HG02610 (cell line): ENCODE results near the gene PCP4.

ENCODE experiments used
- ATAC-seq: cut with Tn5 transposase; IDR thresholded peaks from one replicate; pipeline ENCODE4 v1.9.1; 2021; ENCODE audit warnings: mild to moderate bottlenecking, moderate library complexity; ENCODE audit not compliant: unreplicated experiment

Gene PCP4

DNA sequence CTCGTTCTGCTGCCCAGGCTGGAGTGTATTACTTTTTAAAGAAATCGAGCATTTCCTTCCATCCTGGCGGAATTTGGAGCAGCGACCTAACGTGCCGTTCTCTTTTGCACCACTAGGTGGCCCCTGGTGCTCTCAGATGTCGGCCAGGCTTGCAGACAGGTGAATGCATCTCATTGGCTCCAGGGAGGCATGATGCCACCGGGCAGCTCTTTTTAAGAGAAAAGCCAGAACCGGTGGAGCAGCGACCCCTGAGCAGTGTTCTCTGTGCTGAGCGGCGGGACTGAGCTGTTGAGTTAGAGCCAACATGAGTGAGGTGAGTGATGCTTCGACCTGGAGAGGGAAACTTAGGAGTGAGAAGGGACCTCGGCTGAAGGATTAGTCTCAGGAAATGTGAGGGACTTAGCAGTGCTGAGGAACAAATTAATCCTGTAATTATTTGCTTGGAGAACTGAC is at the start of gene PCP4:
PCP4 (plus strand) TSS at position 241 of the 453 bp plus-strand sequence; CDS start at position 305, 64 bp downstream.
- ATAC-seq: no peak

DNA sequence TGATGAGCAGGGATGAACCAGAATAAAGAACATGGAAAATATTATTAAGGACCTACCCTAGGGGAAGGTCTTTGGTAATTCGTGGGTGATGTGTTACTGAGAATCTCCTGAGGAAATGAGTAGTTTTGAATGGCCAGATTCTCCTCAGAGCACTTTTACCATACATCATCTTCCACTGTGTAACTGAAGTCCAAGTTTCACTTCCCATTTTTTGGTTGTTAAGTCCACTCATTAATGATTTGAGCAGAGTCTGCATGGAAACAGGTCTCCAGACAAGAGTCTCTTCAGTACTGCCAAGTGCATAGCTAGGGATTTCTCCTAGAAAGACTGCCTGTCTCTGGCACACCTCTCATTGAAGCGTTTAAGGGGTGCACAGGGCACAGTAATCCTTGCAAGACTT is 48.7 kb upstream of the PCP4 start:
- no peak for ATAC-seq

DNA sequence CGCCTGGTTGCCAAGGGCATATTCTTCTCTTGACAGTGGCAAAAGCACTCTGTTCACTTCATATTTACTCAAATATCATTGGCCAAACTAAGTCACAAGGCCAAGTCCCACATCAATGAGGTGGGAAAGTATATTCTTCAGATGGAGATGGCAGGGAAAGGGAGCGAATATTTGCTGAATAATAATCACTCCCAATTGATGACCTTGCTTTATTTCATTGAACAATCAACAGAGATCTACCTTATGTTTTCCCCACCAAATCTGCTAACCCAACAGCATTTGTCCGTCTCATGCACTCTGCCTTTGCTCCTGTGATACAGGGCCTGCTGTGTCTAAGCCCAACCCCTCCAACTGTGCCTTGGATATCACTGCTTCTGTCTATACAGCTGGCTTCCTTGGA is 45.2 kb upstream of the PCP4 start:
- ATAC-seq: no peak

DNA sequence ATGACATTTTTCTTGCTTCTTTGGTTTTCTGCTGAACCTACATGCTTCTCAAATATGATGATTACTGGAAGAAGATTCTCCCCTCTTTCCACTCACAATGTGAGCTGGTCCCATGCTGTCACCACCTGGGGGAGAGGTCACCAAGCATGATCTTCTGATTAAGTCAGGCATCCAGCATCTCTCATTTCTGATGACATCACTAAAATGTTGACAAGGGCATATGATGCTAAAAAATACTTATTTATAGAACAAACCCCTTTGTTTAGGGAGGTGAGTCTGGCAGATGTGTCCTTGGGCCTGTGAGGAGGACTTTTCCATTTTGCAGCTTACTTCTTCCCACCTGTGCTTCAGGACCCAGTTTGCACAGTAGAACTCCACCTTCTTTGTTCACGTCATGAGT is 42.0 kb upstream of the PCP4 start:
- ATAC-seq: no peak

DNA sequence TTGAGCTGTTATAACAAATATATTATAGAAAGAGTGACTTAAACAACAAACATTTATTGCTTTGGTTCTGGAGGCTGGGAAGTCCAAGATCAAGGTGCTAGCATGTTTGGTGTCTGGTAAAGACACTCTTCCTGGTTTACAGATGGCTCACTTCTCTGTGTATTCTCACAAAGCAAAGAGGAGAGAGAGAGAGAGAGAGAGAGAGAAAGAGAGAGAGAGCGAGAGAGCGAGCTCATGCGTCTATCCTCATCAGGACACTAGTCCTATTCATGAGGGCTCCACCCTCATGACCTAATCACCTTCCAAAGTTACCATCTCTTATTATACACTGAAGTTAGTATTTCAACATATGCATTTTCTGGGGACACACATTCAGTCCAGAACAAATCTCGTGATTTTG is 32.7 kb upstream of the PCP4 start:
- ATAC-seq: no peak

DNA sequence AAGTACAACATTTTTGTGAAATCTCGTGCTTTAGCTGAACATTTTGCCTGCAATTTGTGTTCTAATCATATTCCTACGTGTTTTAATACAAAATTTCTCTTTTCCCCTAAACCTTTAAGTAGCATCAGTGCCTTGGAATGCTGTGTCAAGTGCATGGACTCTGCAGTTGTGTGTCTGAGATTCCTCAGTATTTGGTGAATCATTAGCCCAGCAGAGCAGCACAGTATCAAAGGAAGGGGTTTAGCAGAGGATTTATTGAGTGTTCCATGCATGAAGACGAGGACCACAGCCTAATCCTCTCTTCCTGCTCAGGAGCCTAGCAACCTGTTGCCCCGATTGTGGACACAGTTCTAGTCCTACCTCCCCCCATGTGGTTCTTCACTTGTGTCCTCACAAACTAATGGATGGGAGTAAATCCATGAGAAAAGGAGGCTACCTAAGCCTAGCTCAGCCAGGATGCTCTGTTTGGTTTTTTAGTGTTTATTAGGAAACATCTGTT is 29.3 kb upstream of the PCP4 start:
- no peak for ATAC-seq

DNA sequence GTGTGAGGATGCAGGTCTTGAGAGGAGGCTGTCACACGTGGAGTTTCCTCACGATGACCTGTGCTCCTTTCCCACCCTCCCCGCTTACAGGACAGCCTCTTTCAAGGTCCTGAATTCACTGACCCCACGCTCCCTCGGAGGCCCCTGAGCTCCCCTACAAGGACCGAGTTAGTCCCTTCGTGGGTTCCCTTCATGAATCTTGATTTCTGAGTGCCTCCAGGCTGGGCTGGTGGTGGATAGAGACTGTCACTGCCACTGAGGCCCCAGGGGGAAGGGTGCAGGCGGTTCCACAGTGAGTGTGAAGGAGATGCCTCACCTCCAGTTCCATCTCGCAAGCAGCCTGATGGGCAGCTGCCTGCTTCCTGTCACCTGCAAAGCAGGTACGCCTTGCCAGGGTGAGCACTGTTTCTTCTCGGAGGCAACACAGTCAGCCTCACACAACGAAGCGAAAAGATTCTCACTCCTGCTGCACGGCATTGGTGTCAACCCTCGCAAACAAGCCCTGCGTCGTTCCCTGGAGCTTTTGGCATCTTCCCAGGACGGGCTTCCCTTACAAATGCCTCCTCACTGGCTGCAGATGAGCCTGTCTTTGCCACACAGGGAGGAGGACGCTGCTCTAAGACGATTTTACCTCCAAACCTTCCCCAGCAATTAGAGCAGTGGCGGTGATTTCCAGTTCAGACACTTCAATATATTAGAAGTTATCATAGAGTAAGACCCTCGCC is 26.7 kb upstream of the PCP4 start:
- ATAC-seq: no peak

DNA sequence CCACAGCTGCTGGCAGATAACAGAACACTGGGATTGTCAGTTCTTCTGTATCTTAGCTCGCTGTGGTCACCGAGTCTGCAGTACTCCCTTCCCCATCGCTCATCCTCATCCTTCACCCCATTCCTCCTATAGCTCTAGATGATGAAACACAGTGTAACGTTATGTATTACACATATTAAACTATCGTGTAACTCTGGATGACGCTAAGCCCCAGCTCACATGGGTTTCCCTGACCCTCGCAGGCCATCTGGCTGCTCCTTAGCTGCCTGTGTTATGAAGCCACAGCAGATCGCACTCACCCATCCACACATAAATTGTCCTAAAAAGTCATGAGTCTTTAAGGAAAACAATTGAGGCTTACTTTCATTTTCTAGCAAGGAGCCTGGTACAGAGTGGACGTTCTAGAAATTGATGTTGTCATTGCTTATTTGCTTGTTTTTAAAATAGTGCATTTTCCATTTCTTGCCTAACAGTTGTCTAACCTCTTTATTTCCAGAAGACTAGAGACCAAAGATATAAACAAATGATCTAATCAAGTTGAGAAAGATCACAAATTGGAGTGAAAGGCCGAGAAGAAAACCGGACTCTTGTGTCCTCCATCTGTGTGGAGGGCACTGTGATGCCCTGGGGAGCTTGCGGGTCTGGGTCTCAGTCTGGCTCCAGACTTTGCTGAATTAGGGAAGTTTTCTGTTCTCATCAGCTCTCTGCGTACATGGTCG is 24.3 kb upstream of the PCP4 start:
- no peak for ATAC-seq

DNA sequence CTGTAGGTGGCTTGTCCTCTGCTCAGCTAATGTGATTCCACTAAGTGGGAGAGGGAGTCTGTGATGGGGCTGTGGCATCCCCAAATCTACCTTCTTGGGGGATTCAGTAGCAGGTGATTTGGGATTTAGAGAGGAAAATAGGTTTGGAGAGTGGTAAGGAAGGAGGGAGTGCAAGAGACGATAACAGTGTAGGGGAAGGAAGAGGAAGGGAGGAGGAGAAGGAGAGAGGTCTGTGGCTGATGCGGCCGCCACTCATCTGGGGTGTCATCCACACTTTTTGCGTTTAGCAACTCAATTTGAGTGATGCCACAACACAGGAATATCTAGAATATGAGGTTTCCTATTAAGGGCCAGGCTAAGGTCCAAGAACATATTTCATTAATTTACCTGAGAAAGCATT is 23.8 kb upstream of the PCP4 start:
- ATAC-seq: no peak

DNA sequence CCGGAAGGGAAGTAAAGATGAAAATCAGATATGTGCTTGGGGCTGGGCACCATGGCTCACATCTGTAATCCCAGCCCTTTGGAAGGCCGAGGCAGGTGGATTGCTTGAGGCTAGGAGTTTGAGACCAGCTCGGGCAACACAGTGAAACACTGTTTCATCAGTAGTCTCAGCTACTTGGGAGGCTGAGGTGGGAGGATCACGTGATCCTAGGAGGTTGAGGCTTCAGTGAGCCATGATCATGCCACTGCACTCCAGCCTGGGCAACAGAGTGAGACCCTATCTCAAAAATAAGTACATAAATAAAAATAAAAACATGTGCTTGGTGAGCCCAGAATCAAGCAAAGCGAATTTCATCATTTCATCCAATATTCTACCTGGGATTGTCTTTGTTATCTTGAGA is 23.3 kb upstream of the PCP4 start:
- no peak for ATAC-seq

DNA sequence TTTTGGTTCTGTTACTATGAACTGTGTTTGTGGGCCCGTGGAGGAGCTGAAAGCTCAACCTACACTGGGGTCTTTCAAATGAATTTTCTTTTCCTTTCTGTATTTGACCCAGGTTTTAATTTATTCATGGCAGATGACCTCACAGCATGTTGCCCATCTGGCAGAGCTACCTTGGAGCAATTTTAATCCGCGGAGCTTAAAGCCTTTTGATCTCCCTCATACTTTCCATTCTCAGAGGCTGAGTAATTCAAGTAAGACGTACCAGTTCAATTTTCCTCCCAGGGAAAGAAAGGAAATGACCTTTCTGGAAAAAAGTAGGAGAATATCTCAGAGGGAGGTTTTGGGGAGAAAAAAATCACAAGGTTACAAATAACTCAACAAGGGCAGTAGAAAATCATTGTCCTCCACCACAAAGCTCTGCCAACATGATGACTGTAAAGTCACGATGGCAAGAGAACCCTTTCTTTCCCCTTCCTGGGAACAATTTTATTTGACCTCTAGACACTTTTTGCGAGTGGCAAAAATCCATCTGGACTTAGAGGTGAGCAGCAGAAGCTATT is 21.6 kb upstream of the PCP4 start:
- no peak for ATAC-seq

DNA sequence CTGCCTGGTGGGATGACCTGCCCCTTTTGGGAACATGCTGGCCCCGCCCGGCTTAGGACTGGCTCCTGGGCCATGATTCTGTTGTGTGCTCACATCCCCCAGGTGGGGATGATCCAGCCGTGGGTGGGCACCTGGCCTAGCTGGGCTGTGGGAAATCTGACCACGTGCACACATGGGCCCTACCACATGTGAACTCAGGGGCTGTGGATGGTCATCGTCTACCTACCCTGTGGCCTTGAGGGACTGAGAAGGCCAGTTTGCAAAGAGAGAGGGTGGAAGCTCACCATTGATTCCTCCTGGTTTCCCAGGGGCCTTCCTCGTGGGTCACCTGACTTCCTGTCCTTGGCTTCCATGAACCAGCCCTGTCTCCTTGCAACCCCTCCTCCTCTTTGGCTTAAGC is 19.4 kb upstream of the PCP4 start:
- ATAC-seq: no peak

DNA sequence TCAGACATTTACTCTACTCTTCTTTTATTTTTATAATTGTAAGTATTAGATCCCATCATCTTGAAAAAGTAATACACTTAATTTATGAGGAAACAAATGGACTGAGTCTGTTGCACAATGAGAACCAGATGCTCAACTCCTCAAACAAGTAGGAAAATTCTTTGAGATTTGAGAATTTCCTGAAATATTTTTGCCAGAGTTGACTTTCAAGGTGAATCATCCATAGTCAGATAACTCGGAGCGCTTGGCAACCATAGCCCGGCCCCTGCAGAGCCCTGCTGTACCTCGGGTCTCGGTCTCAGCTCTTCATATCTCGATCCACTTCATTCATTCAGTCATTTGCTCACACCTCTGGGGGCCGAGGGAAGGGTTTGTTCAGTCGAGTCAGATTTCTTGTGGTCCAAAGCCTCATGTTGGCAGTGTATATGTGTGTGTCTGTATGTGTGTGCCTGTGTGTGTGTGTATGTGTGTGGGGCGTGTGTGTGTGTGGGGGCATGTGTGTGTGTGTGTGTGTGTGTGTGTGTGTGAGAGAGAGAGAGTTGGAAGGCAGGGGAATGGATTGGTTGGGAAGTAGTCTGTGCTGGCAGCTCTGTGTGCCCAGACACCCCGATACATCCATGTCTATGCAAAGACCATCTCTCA is 18.1 kb upstream of the PCP4 start:
- ATAC-seq: no peak

DNA sequence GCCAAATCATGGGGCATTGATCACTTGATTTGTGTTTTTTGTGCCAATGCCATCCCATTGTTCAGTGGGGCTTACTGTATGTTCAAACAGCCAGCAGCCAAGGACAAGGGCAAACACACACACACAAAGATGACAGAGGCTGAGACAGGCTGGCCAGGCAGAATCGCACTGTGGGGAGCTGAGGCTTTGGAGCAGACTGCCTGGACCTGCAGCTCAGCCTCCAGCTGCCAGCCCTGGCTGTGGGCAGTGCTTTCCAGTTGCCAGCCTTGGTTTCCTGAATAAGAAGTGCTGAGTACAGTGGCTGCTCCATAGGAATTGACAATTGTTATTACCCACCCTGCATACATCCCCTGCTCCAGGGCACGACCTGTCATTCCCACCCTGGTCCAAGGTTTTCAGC is 16.9 kb upstream of the PCP4 start:
- ATAC-seq: no peak

DNA sequence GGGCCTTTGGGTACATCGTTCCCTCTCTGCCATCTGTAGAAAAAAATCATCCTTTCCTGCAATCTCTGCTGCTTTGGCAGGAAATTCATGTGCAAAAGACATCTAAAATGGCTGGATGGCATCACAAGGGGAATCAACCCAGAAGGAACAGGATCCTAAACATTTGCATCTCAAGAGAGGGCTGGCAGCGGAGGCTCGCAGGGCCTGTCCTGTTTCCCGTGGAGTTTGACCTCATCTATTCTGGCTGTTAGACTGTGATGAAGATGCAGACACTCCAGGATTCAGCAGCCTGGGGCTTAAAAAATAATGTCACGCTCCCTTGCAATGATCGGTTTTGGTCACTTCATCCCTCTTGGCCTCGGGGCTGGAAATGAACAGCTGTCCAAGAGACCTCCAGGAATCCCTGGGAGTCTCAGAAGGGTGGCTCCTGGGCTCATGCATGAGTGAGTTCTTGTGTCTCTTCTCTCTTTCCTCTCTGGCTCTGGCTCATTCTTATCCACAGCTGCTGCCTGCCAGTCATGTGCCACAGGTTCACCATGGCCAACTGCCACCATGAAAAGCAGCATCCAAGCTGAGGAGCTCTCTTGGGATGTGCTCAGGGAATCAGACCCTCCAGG is 16.1 kb upstream of the PCP4 start:
- ATAC-seq: no peak

DNA sequence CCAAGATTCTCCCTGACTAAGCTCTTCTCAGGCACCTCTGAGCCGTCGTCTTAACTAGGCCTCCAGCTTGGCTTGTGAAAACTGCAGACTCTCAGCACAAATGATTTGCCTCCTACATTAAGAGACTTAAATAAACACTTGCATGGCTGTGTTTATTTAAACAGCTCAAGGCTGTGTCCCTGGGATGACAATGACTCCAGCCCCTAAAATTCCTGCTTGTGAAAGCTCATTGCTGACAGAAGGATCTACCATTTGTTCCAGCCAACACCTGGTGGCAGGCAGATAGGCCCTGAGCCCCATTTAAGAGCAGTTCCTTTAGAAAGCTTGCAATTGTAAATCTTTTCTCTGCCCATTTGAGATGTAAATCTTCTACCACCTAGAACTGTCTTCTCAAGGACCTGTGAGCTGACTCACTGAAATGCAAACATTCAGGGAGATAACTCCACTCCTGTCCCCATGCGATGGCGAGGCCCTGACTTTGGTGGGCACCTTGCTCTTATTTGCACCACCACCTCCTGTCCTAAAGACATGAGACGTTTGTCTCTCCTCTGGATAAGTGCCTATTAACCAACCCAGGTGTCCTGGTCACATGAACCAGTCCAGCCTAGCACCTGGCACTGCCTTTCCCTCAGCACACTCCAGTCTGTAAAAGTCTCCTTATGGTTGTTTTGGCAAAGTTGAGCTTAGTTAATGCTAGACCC is 15.1 kb upstream of the PCP4 start:
- ATAC-seq: no peak

DNA sequence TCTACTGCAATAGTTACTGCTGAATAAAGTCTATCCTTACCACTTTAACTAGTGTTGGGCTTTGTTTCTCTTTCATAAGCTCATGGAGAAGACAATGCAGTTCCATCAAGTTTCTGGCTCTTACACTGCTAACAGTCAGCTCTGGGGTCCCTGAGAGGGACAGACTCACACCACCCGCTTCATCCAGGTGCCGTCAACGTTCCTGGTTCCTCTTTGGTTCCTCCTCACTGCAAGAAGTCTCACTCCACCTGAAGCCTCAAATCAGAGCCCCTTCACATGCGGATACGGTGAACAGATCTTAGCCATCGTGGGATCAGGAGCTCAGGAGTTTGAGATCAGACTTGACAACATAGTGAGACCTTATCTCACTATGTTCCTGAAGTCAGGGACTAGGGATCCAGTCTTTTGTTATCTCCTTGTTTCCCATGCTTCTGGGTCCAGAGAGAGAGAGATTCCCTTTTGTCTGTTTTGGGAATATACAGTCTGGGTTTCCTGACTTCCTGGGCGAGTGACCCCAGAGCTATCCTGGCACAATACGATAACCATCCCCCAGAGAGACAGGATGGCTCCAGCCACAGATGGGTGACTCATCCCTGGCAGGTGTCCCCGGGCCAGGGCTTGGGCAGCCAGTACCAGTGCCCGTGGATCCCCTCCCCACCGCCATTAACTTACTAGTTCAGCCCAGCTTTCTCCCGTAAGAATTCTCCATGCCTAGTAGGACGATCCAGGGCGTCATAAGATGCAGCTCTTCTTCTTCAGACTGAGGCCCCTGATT is 14.3 kb upstream of the PCP4 start:
- no peak for ATAC-seq

DNA sequence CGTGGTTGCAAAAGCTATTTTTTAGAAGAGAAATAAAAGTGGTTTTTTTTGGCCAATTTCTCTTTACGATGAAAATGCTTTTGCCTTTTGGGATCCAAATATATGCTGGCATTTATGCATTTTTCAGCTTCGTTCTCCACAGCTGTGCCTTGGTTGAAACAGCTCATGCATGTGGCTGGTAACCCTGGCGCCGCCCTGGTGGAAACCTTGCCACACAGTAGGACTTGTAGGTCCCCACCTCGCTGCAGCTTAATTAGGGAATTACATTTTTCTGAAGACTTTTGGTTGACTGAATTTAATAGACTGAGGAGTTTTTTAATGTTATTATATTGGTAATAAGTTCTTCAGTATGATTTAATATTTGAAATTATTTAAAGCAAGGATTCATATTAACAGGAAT is 12.7 kb upstream of the PCP4 start:
- no peak for ATAC-seq

DNA sequence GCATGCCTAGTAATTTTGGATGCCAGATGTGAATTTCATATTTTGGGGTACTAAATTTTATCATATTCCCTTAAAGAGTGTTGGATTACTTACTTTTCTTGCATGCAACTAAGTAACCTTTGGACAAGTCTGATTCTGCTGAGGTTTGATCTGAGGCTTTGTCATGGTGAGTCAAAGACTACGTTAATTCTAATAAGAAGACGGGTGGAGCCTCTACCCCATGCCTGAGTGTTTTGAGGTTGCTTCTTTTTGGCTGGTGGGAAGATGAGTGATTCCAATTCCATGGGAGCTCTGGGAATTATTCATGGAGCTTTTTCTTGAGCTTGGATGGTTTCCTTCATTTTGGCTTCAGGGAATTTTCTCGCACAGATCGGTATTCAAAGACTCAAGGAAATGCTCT is 11.6 kb upstream of the PCP4 start:
- no peak for ATAC-seq

DNA sequence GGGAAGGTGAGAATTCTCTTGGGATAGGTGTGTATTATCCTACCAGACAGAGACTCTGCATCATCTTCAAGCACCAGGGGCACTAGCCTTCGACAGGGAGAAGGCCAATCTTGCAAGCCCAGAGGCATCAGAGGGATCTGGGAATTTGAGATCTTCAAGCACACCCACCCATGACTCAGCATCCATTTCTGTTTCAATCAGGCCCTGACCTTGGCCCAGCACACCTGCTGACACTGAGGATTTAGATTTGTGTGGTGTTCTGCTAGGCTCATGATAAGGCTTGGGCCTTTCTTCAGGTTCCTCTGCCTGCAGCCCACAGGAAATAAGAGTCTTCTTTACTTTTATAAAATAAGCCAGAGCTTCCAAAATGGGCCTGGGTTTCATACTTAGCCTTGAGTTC is 6.6 kb upstream of the PCP4 start:
- no peak for ATAC-seq
